HCT116 (cell line): ENCODE results near the gene SMS. TPM values are rescaled to one million over a fixed set of nuclear protein-coding genes. Genes with fewer than 3 reads are reported as not detected.

Source experiments
- ATAC-seq: fragments of 200-7000 bp; cut with Tn5 transposase; 2 replicates; pipeline ENCODE4 v1.9.1; 2020; ENCODE audit warnings: mild to moderate bottlenecking, moderate library complexity
- BruUV-seq: library from RNA; stranded (reverse); fragments of 400-500 nt; replicated peaks from 2 replicates; lab custom pipeline; 2021; lab: Mats Ljungman, UMichigan
- CTCF ChIA-PET: fragments of 300-600 bp; sonication (Branson Sonifier 250); formaldehyde crosslinking; loops from one replicate; lab custom pipeline; 2021; ENCODE audit warnings: antibody characterized with exemption; lab: Charles Lee
- POLR2A ChIA-PET: fragments of 300-600, 350-600 bp; sonication (Branson Sonifier 250); formaldehyde crosslinking; loops from one replicate; lab custom pipeline; 2021; ENCODE audit warnings: antibody characterized with exemption; lab: Charles Lee
- RAD21 ChIA-PET, 2 experiments: fragments of 300-600 bp; sonication (Branson Sonifier 250); formaldehyde crosslinking; loops; one replicate each; lab custom pipeline; 2023; ENCODE audit warnings: low total read pairs in 2 of 2; ENCODE audit not compliant: uncharacterized antibody in 2 of 2, unreplicated experiment in 2 of 2, low non-redundant PET in 1 of 2; lab: Charles Lee
- DNase-seq: peaks from one replicate; pipeline ENCODE4 v3.0.0-alpha.2; 2010; ENCODE audit warnings: low read depth, low spot score
- H2AFZ ChIP-seq: fragments of 200-600 bp; shearing (Covaris generic), sonication (generic); 2 replicates; pipeline ENCODE4 v1.6.1; 2017; ENCODE audit warnings: low read depth, mixed run types, mixed read lengths, antibody characterized with exemption, low read length; ENCODE audit not compliant: poor library complexity, severe bottlenecking
- H3K27ac ChIP-seq: 2 replicates; pipeline ENCODE4 v1.5.1; 2012; ENCODE audit warnings: low read depth, low read length
- H3K27me3 ChIP-seq: fragments of 200-600 bp; sonication (generic); 2 replicates; pipeline ENCODE4 v1.6.1; 2016; ENCODE audit warnings: mixed run types, low read length, mixed read lengths; ENCODE audit not compliant: insufficient read depth
- H3K36me3 ChIP-seq, 2 experiments: fragments of 200-500 bp in 1 of 2; fragments of 200-600 bp in 1 of 2; sonication (Bioruptor generic) in 1 of 2; sonication (generic) in 1 of 2; 2 replicates each; pipeline versions ENCODE4 v1.5.1 to v1.6.1; 2014 to 2016; ENCODE audit warnings: low read length in 2 of 2, inconsistent platforms in 1 of 2, mixed read lengths in 1 of 2, mixed run types in 1 of 2; ENCODE audit not compliant: insufficient read depth in 2 of 2, control insufficient read depth in 1 of 2
- H3K4me1 ChIP-seq, 2 experiments: fragments of 200-600 bp in 1 of 2; sonication (generic) in 1 of 2; 2 replicates each; pipeline versions ENCODE4 v1.5.1 to v1.6.1; 2012 to 2017; ENCODE audit warnings: low read length in 2 of 2, inconsistent platforms in 1 of 2, mild to moderate bottlenecking in 1 of 2, mixed read lengths in 1 of 2, mixed run types in 1 of 2, moderate library complexity in 1 of 2; ENCODE audit not compliant: insufficient read depth in 2 of 2, control insufficient read depth in 1 of 2
- H3K4me2 ChIP-seq: fragments of 200-600 bp; sonication (generic); 2 replicates; pipeline ENCODE4 v1.6.1; 2017; ENCODE audit warnings: mixed run types, low read length, mixed read lengths
- H3K4me3 ChIP-seq, 2 experiments: fragments of 200-600 bp in 1 of 2; sonication (generic) in 1 of 2; replicated peaks in 1 of 2; 2 replicates each; pipeline ENCODE4 v1.5.1; 2011 to 2016; ENCODE audit warnings: low read length in 2 of 2, control low read depth in 1 of 2, low read depth in 1 of 2, mild to moderate bottlenecking in 1 of 2, mixed read lengths in 1 of 2, mixed run types in 1 of 2
- H3K79me2 ChIP-seq: fragments of 200-600 bp; sonication (generic); 2 replicates; pipeline ENCODE4 v1.6.1; 2017; ENCODE audit warnings: mild to moderate bottlenecking, mixed run types, low read length, moderate library complexity, mixed read lengths; ENCODE audit not compliant: insufficient read depth
- H3K9ac ChIP-seq: fragments of 200-600 bp; sonication (generic); 2 replicates; pipeline ENCODE4 v1.6.1; 2016; ENCODE audit warnings: low read length, mixed read lengths
- H3K9me2 ChIP-seq: fragments of 200-600 bp; sonication (generic), shearing (Covaris generic); 2 replicates; pipeline ENCODE4 v1.6.1; 2017; ENCODE audit warnings: mixed run types, mild to moderate bottlenecking, moderate library complexity; ENCODE audit not compliant: insufficient read depth
- H3K9me3 ChIP-seq, 2 experiments: fragments of 200-500 bp in 1 of 2; fragments of 200-600 bp in 1 of 2; sonication (Bioruptor generic) in 1 of 2; sonication (generic) in 1 of 2; 2 replicates each; pipeline ENCODE4 v1.6.1; 2014 to 2017; ENCODE audit warnings: low read length in 2 of 2, mixed read lengths in 2 of 2, inconsistent platforms in 1 of 2, low read depth in 1 of 2, mild to moderate bottlenecking in 1 of 2, mixed run types in 1 of 2, moderate library complexity in 1 of 2; ENCODE audit not compliant: control insufficient read depth in 1 of 2, insufficient read depth in 1 of 2
- H4K20me1 ChIP-seq: fragments of 200-600 bp; sonication (generic), shearing (Covaris generic); 2 replicates; pipeline ENCODE4 v1.6.1; 2017; ENCODE audit warnings: mixed run types, mild to moderate bottlenecking, moderate library complexity; ENCODE audit not compliant: insufficient read depth
- ATF3 ChIP-seq: IDR thresholded peaks from 2 replicates; pipeline ENCODE4 v1.6.1; 2012
- CEBPB ChIP-seq: IDR thresholded peaks from 2 replicates; pipeline ENCODE4 v1.6.1; 2012; ENCODE audit warnings: low read depth
- REST ChIP-seq: IDR thresholded peaks from 2 replicates; pipeline ENCODE4 v1.6.1; 2012; ENCODE audit warnings: low read depth
- TCF7L2 ChIP-seq: IDR thresholded peaks from 2 replicates; pipeline ENCODE4 v1.7.0; 2011; ENCODE audit warnings: borderline replicate concordance, inconsistent platforms; ENCODE audit not compliant: insufficient read depth, insufficient read length; ENCODE audit errors: extremely low read depth
- ZBTB33 ChIP-seq: IDR thresholded peaks from 2 replicates; pipeline ENCODE4 v1.6.1; 2011; ENCODE audit warnings: mild to moderate bottlenecking, low read length, moderate library complexity; ENCODE audit not compliant: insufficient replicate concordance; ENCODE audit errors: extremely low read depth
- intact Hi-C: fragments of 100-400 bp; cut with micrococcal nuclease; formaldehyde crosslinking; loops from 2 replicates; pipeline ENCODE4 v1.10.0; 2022
- total RNA-seq: library from RNA; stranded (reverse); gene quantifications from one replicate; pipeline ENCODE4 v1.2.1, GENCODE V29; 2021; ENCODE audit not compliant: unreplicated experiment

The SMS gene
- total RNA-seq, 1 experiment from 2014 or later = 164 TPM

GRCh38 chrX:22040184-22040583 is 99.7 kb downstream of the SMS start:
- no peak overlapping the region for H3K4me3 ChIP-seq
- TF ChIP-seq TCF7L2 = no peak
- TF ChIP-seq ZBTB33 = no peak
- no peak for TF ChIP-seq REST
- no peak for TF ChIP-seq CEBPB
- no peak for TF ChIP-seq ATF3
- H3K9me2 ChIP-seq = no peaks in the 10 kb centered on the region
- intact Hi-C loops = no loop called here
- no peaks in the 10 kb centered on the region for H3K36me3 ChIP-seq
- no peaks in the 10 kb centered on the region for H3K27me3 ChIP-seq
- no peak overlapping the region for H3K4me2 ChIP-seq
- no peak for ATAC-seq
- no peaks in the 10 kb centered on the region for H4K20me1 ChIP-seq
- no peak overlapping the region for H2AFZ ChIP-seq
- no TSS peak for BruUV-seq
- no peak overlapping the region for H3K27ac ChIP-seq
- ChIA-PET CTCF (no interaction called here), RAD21 (no interaction called here), POLR2A (no interaction called here)
- H3K9me3 ChIP-seq = no peaks in the 10 kb centered on the region
- no peak overlapping the region for H3K9ac ChIP-seq
- no peak for DNase-seq
- H3K4me1 ChIP-seq = no peaks in the 10 kb centered on the region
- H3K79me2 ChIP-seq = no peaks in the 10 kb centered on the region
